ENCODE measurements around the gene GFRA4.

GFRA4 gene

GRCh38 chr20:3655131-3655405 is 8.1 kb downstream of the GFRA4 start:
- DNase-seq (ENCODE audit: low spot score), result no peak

- no peak for DNase-seq (ENCODE audit: low spot score)
These were observed 8.7 kb downstream of the GFRA4 start for GRCh38 chr20:3654326-3655130.

GRCh38 chr20:3653921-3654320 is 9.3 kb downstream of the GFRA4 start:
- no peak for DNase-seq (ENCODE audit: low spot score)

GRCh38 chr20:3652676-3653596 is 10.3 kb downstream of the GFRA4 start:
- DNase-seq (ENCODE audit: low spot score), result no peak

- DNase-seq (ENCODE audit: low spot score), result no peak
These were observed 11.0 kb downstream of the GFRA4 start for GRCh38 chr20:3652221-3652620.

- DNase-seq (ENCODE audit: low spot score), result no peak
These were observed 11.8 kb downstream of the GFRA4 start for GRCh38 chr20:3651204-3651962.

- no peak for DNase-seq (ENCODE audit: low spot score)
These were observed 14.2 kb downstream of the GFRA4 start for GRCh38 chr20:3648951-3649350.

- DNase-seq (ENCODE audit: low spot score), result no peak
These were observed 15.7 kb downstream of the GFRA4 start for GRCh38 chr20:3647473-3647872.

- no peak for DNase-seq (ENCODE audit: low spot score)
These were observed 16.5 kb downstream of the GFRA4 start for GRCh38 chr20:3646651-3647050.

GRCh38 chr20:3646067-3646440 is 17.1 kb downstream of the GFRA4 start:
- DNase-seq (ENCODE audit: low spot score), result no peak

- no peak for DNase-seq (ENCODE audit: low spot score)
These were observed 17.7 kb downstream of the GFRA4 start for GRCh38 chr20:3645309-3646066.

- no peak for DNase-seq (ENCODE audit: low spot score)
These were observed 22.9 kb downstream of the GFRA4 start for GRCh38 chr20:3640259-3640658.

GRCh38 chr20:3635346-3635745 is 27.9 kb downstream of the GFRA4 start:
- no peak for DNase-seq (ENCODE audit: low spot score)

- DNase-seq (ENCODE audit: low spot score), result no peak
These were observed 29.2 kb downstream of the GFRA4 start for GRCh38 chr20:3633913-3634478.

- DNase-seq (ENCODE audit: low spot score), result no peak
These were observed 30.7 kb downstream of the GFRA4 start for GRCh38 chr20:3632311-3633004.

- no peak for DNase-seq (ENCODE audit: low spot score)
These were observed 31.7 kb downstream of the GFRA4 start for GRCh38 chr20:3631534-3631933.

- no peak for DNase-seq (ENCODE audit: low spot score)
These were observed 32.8 kb downstream of the GFRA4 start for GRCh38 chr20:3630429-3630828.

- no peak for DNase-seq (ENCODE audit: low spot score)
These were observed 33.3 kb downstream of the GFRA4 start for GRCh38 chr20:3629893-3630292.

GRCh38 chr20:3628502-3629314 is 34.5 kb downstream of the GFRA4 start:
- DNase-seq (ENCODE audit: low spot score), result no peak

- no peak for DNase-seq (ENCODE audit: low spot score)
These were observed 35.7 kb downstream of the GFRA4 start for GRCh38 chr20:3627476-3627875.

All from SK-N-DZ (cell line).